Keratinocyte (primary cell): ENCODE measurements around the gene SUSD5. TPM values are rescaled to one million over a fixed set of nuclear protein-coding genes. Genes with fewer than 3 reads are reported as not detected.
"Not testable (repeated sequence)": the region's sequence is repeated elsewhere in the genome, so short reads cannot be mapped to it uniquely, and the experiment has no call there.

ENCODE experiments used
- DNase-seq: peaks from one replicate; pipeline ENCODE4 v3.0.0-alpha.2; 2011; ENCODE audit warnings: low read depth, missing footprints, low spot score
- FAIRE-seq: peaks from 2 replicates; lab custom pipeline; 2011; peaks lifted over from hg19 to GRCh38; lab: Jason Lieb, UNC
- H2AFZ ChIP-seq: 2 replicates; pipeline ENCODE4 v1.6.0; 2012; ENCODE audit warnings: low read length, control low read depth, inconsistent platforms; ENCODE audit not compliant: control insufficient read depth
- H3K27ac ChIP-seq: 2 replicates; pipeline ENCODE4 v1.5.1; 2011; ENCODE audit warnings: low read length; ENCODE audit not compliant: control insufficient read depth, insufficient read depth
- H3K27me3 ChIP-seq: 3 replicates; pipeline ENCODE4 v1.6.0; 2011; ENCODE audit warnings: low read length; ENCODE audit not compliant: control insufficient read depth, insufficient read depth; ENCODE audit errors: extremely low read depth
- H3K36me3 ChIP-seq, 2 experiments: 2 replicates in 1 of 2; 3 replicates in 1 of 2; pipeline ENCODE4 v1.5.1; 2011; ENCODE audit warnings: low read length in 2 of 2, mild to moderate bottlenecking in 1 of 2; ENCODE audit not compliant: control insufficient read depth in 2 of 2, insufficient read depth in 2 of 2; ENCODE audit errors: extremely low read depth in 1 of 2
- H3K4me1 ChIP-seq: 3 replicates; pipeline ENCODE4 v1.5.1; 2011; ENCODE audit warnings: low read length; ENCODE audit not compliant: control insufficient read depth, insufficient read depth; ENCODE audit errors: extremely low read depth
- H3K4me2 ChIP-seq: 3 replicates; pipeline ENCODE4 v1.6.0; 2011; ENCODE audit warnings: low read depth, low read length; ENCODE audit not compliant: control insufficient read depth, insufficient read depth; ENCODE audit errors: extremely low read depth
- H3K4me3 ChIP-seq, 3 experiments: fragments of 200-600 bp in 1 of 3; sonication (generic) in 1 of 3; 2 replicates in 2 of 3; 3 replicates in 1 of 3; pipeline ENCODE4 v1.5.1; 2011 to 2016; ENCODE audit warnings: low read length in 3 of 3, mild to moderate bottlenecking in 3 of 3, control low read depth in 2 of 3, inconsistent platforms in 1 of 3, low read depth in 1 of 3, mixed read lengths in 1 of 3, mixed run types in 1 of 3, moderate library complexity in 1 of 3; ENCODE audit not compliant: control insufficient read depth in 2 of 3, insufficient read depth in 2 of 3; ENCODE audit errors: extremely low read depth in 1 of 3
- H3K79me2 ChIP-seq: 2 replicates; pipeline ENCODE4 v1.6.0; 2012; ENCODE audit warnings: low read length; ENCODE audit not compliant: control insufficient read depth, insufficient read depth
- H3K9ac ChIP-seq: 3 replicates; pipeline ENCODE4 v1.6.0; 2011; ENCODE audit warnings: low read length; ENCODE audit not compliant: control insufficient read depth, insufficient read depth; ENCODE audit errors: extremely low read depth
- H3K9me1 ChIP-seq: 3 replicates; pipeline ENCODE4 v1.6.0; 2011; ENCODE audit warnings: low read length; ENCODE audit not compliant: control insufficient read depth, insufficient read depth; ENCODE audit errors: extremely low read depth
- H3K9me3 ChIP-seq: 2 replicates; pipeline ENCODE4 v1.5.1; 2012; ENCODE audit warnings: low read depth, low read length; ENCODE audit not compliant: control insufficient read depth
- H4K20me1 ChIP-seq: 3 replicates; pipeline ENCODE4 v1.6.0; 2011; ENCODE audit warnings: low read length; ENCODE audit not compliant: control insufficient read depth, insufficient read depth; ENCODE audit errors: extremely low read depth
- CTCF ChIP-seq, 3 experiments: IDR thresholded peaks in 1 of 3; conservative IDR thresholded peaks in 1 of 3; optimal IDR thresholded peaks in 1 of 3; 2 replicates in 2 of 3; 3 replicates in 1 of 3; pipeline versions ENCODE3 to v1.5.1; 2011; ENCODE audit warnings: low read length in 3 of 3, mild to moderate bottlenecking in 3 of 3, moderate library complexity in 2 of 3, control low read depth in 1 of 3, inconsistent platforms in 1 of 3; ENCODE audit not compliant: insufficient read depth in 2 of 3; ENCODE audit errors: extremely low read depth in 1 of 3
- EZH2 ChIP-seq: IDR thresholded peaks from one replicate; pipeline ENCODE4 v1.6.1; 2012; ENCODE audit warnings: inconsistent platforms, mild to moderate bottlenecking, low read length, moderate library complexity
- dilution Hi-C: fragments of 300-500 bp; cut with MboI; formaldehyde crosslinking; loops from one replicate; pipeline ENCODE4 v1.7.0; 2020; ENCODE audit warnings: low sequenced_read_pairs; ENCODE audit not compliant: extremely low pct_ligation_motif_present
- polyA plus RNA-seq, 5 experiments: library from polyadenylated mRNA; depleted of rRNA in 3 of 5; stranded (reverse) in 3 of 5; stranded (forward) in 1 of 5; unstranded in 1 of 5; fragments of >200 nt; gene quantifications; 1 replicate in 1 of 5; 2 replicates in 3 of 5; 3 replicates in 1 of 5; pipeline versions ENCODE4 v1.2.1 to v1.2.3, GENCODE V29; 2011 to 2012; ENCODE audit warnings: missing spikeins in 2 of 5, low read depth in 1 of 5, low replicate concordance in 1 of 5

The SUSD5 gene
- polyA plus RNA-seq, 1 donor (not counting 4 experiments of a cell fraction or from before 2014, with no cell fraction given): 0.05 TPM

GRCh38 chr3:33184863-33185262 lies 33.7 kb downstream of the SUSD5 start:
- Histone ChIP-seq H3K4me2 (no peak overlapping the region), H3K36me3 (no peaks in the 10 kb centered on the region), H3K79me2 (no peaks in the 10 kb centered on the region), H3K4me3 (no peak overlapping the region), H3K27me3 (no peaks in the 10 kb centered on the region), H3K9me3 (no peaks in the 10 kb centered on the region), H3K4me1 (no peaks in the 10 kb centered on the region), H3K9me1 (no peaks in the 10 kb centered on the region), H4K20me1 (no peaks in the 10 kb centered on the region), H3K9ac (no peak overlapping the region), H2AFZ (no peak overlapping the region), H3K27ac (no peak overlapping the region)
- FAIRE-seq (no peak), DNase-seq (no peak)
- TF ChIP-seq CTCF (optimal IDR thresholded peaks at IDR 0.05 in 1 of 3, IDR thresholded peaks at IDR 0.05 in 1 of 3, conservative IDR thresholded peaks at IDR 0.05 in 1 of 3; ENCODE audit: extremely low read depth in 1 of 3, insufficient read depth in 2 of 3, low read length in 3 of 3): no peak
- no peak for TF ChIP-seq EZH2
- dilution Hi-C loops: no loop called here

- H3K27ac ChIP-seq, H3K9me1 ChIP-seq, dilution Hi-C loops, H3K9ac ChIP-seq, H3K36me3 ChIP-seq, FAIRE-seq, H3K4me1 ChIP-seq, H3K4me3 ChIP-seq, H3K27me3 ChIP-seq, H3K79me2 ChIP-seq, H4K20me1 ChIP-seq, H3K4me2 ChIP-seq, H2AFZ ChIP-seq, H3K9me3 ChIP-seq, DNase-seq: not testable (repeated sequence)
Measured at GRCh38 chr3:33181641-33182040, 37.0 kb downstream of the SUSD5 start.

GRCh38 chr3:33181229-33181628 lies 37.4 kb downstream of the SUSD5 start:
- no peaks in the 10 kb centered on the region for H3K9me3 ChIP-seq
- no peaks in the 10 kb centered on the region for H3K36me3 ChIP-seq
- H2AFZ ChIP-seq: no peak overlapping the region
- H3K4me3 ChIP-seq: no peak overlapping the region
- no peaks in the 10 kb centered on the region for H3K4me1 ChIP-seq
- TF ChIP-seq EZH2 (no peak), CTCF (optimal IDR thresholded peaks at IDR 0.05 in 1 of 3, IDR thresholded peaks at IDR 0.05 in 1 of 3, conservative IDR thresholded peaks at IDR 0.05 in 1 of 3; ENCODE audit: extremely low read depth in 1 of 3, insufficient read depth in 2 of 3, low read length in 3 of 3) (no peak)
- H3K9me1 ChIP-seq: no peaks in the 10 kb centered on the region
- no peak for DNase-seq
- no peak overlapping the region for H3K27ac ChIP-seq
- no peaks in the 10 kb centered on the region for H3K79me2 ChIP-seq
- no peak for FAIRE-seq
- no peak overlapping the region for H3K4me2 ChIP-seq
- dilution Hi-C loops: no loop called here
- H4K20me1 ChIP-seq: no peaks in the 10 kb centered on the region
- no peaks in the 10 kb centered on the region for H3K27me3 ChIP-seq
- H3K9ac ChIP-seq: no peak overlapping the region
